A549 treated with Mapracorat at 1 μM for 4 hours (cell line): ENCODE data around the gene MAGOH. TPM values are rescaled to one million over a fixed set of nuclear protein-coding genes. Genes with fewer than 3 reads are reported as not detected.

ENCODE experiments used
- total RNA-seq: library from RNA; stranded (reverse); fragments of 200-300 nt; extraction: Qiagen RNA extraction; gene quantifications from 5 replicates; pipeline ENCODE4 v1.2.3, GENCODE V29; 2022

The MAGOH gene
- total RNA-seq: 61.4 to 97.6 TPM (median 64.4 TPM) in 5 replicates

GRCh38 chr1:53238197-53239155 lies at the start of gene MAGOH:
Gene MAGOH (minus strand): TSS chr1:53238518. CDS start chr1:53238448, 70 bp downstream.

GRCh38 chr1:53220171-53220961 lies 18.0 kb downstream of the MAGOH start, which contains the start of gene CZIB:
Gene CZIB (minus strand): TSS chr1:53220634. CDS start chr1:53220575, 59 bp downstream.

GRCh38 chr1:53196485-53197290 lies 41.6 kb downstream of the MAGOH start, which contains the start of gene CPT2:
Gene CPT2 (plus strand): TSS chr1:53196824. CDS start chr1:53196944, 120 bp downstream.

Other genes starting within 250 kb of the MAGOH start
- not detected in 5 replicates for gene PODN, start 176.3 kb downstream of the MAGOH start, total RNA-seq
- not detected in 5 replicates for gene SLC1A7, start 95.9 kb downstream of the MAGOH start, total RNA-seq
- 8.2 to 9.9 TPM (median 9.4 TPM) in 5 replicates for gene CPT2, start 41.7 kb downstream of the MAGOH start, total RNA-seq
- 27.1 to 31.7 TPM (median 31.4 TPM) in 5 replicates for gene CZIB, start 17.9 kb downstream of the MAGOH start, total RNA-seq
- gene LRP8, start 89.6 kb upstream of the MAGOH start, total RNA-seq: 32.8 to 42.4 TPM (median 38.9 TPM) in 5 replicates
- not detected in 5 replicates for gene DMRTB1, start 220.9 kb upstream of the MAGOH start, total RNA-seq